H1 (cell line): Measurements from ENCODE around the gene LMBR1. TPM values are rescaled to one million over a fixed set of nuclear protein-coding genes. Genes with fewer than 3 reads are reported as not detected.

Source experiments
- CTCF ChIA-PET: fragments of 300-600 bp; sonication (Branson Sonifier 250); formaldehyde crosslinking; loops from one replicate; lab custom pipeline; 2021; ENCODE audit not compliant: partially characterized antibody; lab: Charles Lee
- POLR2A ChIA-PET: fragments of 300-600 bp; sonication (Branson Sonifier 250); formaldehyde crosslinking; loops from one replicate; lab custom pipeline; 2021; ENCODE audit warnings: inconsistent platforms; ENCODE audit not compliant: partially characterized antibody; lab: Charles Lee
- DNase-seq, 2 experiments: peaks; one replicate each; pipeline versions ENCODE4 v3.0.0 to v3.0.0-alpha.2; 2010 to 2022; ENCODE audit warnings: low spot score in 2 of 2, low read depth in 1 of 2, mixed read lengths in 1 of 2
- FAIRE-seq: peaks from 2 replicates; lab custom pipeline; 2011; peaks lifted over from hg19 to GRCh38; lab: Jason Lieb, UNC
- H2AFZ ChIP-seq: 2 replicates; pipeline ENCODE4 v1.8.1; 2012; ENCODE audit warnings: low read length, inconsistent platforms
- H2AK5ac ChIP-seq: 2 replicates; pipeline ENCODE4 v1.6.1; 2013; ENCODE audit warnings: low read depth, low read length
- H2BK120ac ChIP-seq: replicated peaks from 2 replicates; pipeline ENCODE3; 2013; ENCODE audit warnings: low read depth, low read length, inconsistent platforms
- H2BK12ac ChIP-seq: 2 replicates; pipeline ENCODE4 v1.6.1; 2013; ENCODE audit warnings: low read depth, low read length
- H2BK15ac ChIP-seq: 2 replicates; pipeline ENCODE4 v1.6.1; 2013; ENCODE audit warnings: low read length
- H2BK20ac ChIP-seq: 2 replicates; pipeline ENCODE4 v1.6.1; 2013; ENCODE audit warnings: low read length
- H2BK5ac ChIP-seq: 2 replicates; pipeline ENCODE4 v1.6.1; 2013; ENCODE audit warnings: low read depth, low read length
- H3K14ac ChIP-seq: 2 replicates; pipeline ENCODE4 v1.6.1; 2013; ENCODE audit warnings: inconsistent platforms; ENCODE audit not compliant: insufficient read length
- H3K18ac ChIP-seq: 2 replicates; pipeline ENCODE4 v1.6.1; 2013; ENCODE audit warnings: low read length; ENCODE audit errors: extremely low read depth
- H3K23ac ChIP-seq: 2 replicates; pipeline ENCODE4 v1.6.1; 2013; ENCODE audit warnings: inconsistent platforms; ENCODE audit not compliant: insufficient read length
- H3K23me2 ChIP-seq: 2 replicates; pipeline ENCODE4 v1.6.1; 2013; ENCODE audit warnings: low read depth, low read length
- H3K27ac ChIP-seq: 2 replicates; pipeline ENCODE4 v1.6.1; 2011; ENCODE audit warnings: low read depth, low read length, inconsistent platforms
- H3K27me3 ChIP-seq, 4 experiments: replicated peaks in 1 of 4; 1 replicate in 1 of 4; 2 replicates in 3 of 4; pipeline versions ENCODE4 v1.6.1 to v1.8.1; 2011 to 2013; ENCODE audit warnings: low read length in 3 of 4, mild to moderate bottlenecking in 3 of 4, inconsistent platforms in 2 of 4, mixed read lengths in 2 of 4, moderate library complexity in 1 of 4; ENCODE audit not compliant: control insufficient read depth in 3 of 4, insufficient read depth in 3 of 4; ENCODE audit errors: extremely low read depth in 1 of 4
- H3K36me3 ChIP-seq, 4 experiments: 2 replicates each; pipeline versions ENCODE4 v1.6.1 to v1.8.1; 2011 to 2013; ENCODE audit warnings: mild to moderate bottlenecking in 4 of 4, low read length in 3 of 4, moderate library complexity in 2 of 4, control low read depth in 1 of 4, inconsistent platforms in 1 of 4; ENCODE audit not compliant: insufficient read depth in 4 of 4, control insufficient read depth in 2 of 4
- H3K4ac ChIP-seq: replicated peaks from 2 replicates; pipeline ENCODE3; 2013; ENCODE audit warnings: low read length, low read depth, mixed read lengths, inconsistent platforms; ENCODE audit not compliant: insufficient read length
- H3K4me1 ChIP-seq, 4 experiments: replicated peaks in 1 of 4; 1 replicate in 1 of 4; 2 replicates in 3 of 4; pipeline versions ENCODE4 v1.6.1 to v1.8.1; 2011 to 2013; ENCODE audit warnings: low read length in 3 of 4, inconsistent platforms in 2 of 4, mixed read lengths in 1 of 4; ENCODE audit not compliant: insufficient read depth in 4 of 4, control insufficient read depth in 3 of 4
- H3K4me2 ChIP-seq, 2 experiments: 2 replicates each; pipeline versions ENCODE4 v1.6.1 to v1.8.1; 2011 to 2013; ENCODE audit warnings: low read depth in 2 of 2, low read length in 2 of 2, control low read depth in 1 of 2, inconsistent platforms in 1 of 2, mild to moderate bottlenecking in 1 of 2; ENCODE audit not compliant: insufficient read depth in 1 of 2
- H3K4me3 ChIP-seq, 4 experiments: fragments of 200-600, 300-600 bp in 1 of 4; sonication (generic), shearing (Covaris generic), sonication (Bioruptor Twin) in 1 of 4; 2 replicates each; pipeline versions ENCODE4 v1.5.1 to v1.8.1; 2011 to 2016; ENCODE audit warnings: low read length in 4 of 4, low read depth in 3 of 4, control low read depth in 2 of 4, inconsistent platforms in 2 of 4, mild to moderate bottlenecking in 2 of 4, mixed read lengths in 1 of 4, moderate library complexity in 1 of 4; ENCODE audit not compliant: insufficient read depth in 2 of 4; ENCODE audit errors: extremely low read depth in 1 of 4
- H3K56ac ChIP-seq: replicated peaks from 2 replicates; pipeline ENCODE3; 2013; ENCODE audit warnings: low read depth, mild to moderate bottlenecking, mixed read lengths, low read length, inconsistent platforms; ENCODE audit not compliant: insufficient read length
- H3K79me1 ChIP-seq: 2 replicates; pipeline ENCODE4 v1.6.1; 2013; ENCODE audit warnings: low read depth, low read length, control low read depth
- H3K79me2 ChIP-seq, 2 experiments: 2 replicates each; pipeline versions ENCODE4 v1.6.1 to v1.8.1; 2012 to 2013; ENCODE audit warnings: low read length in 2 of 2, mild to moderate bottlenecking in 2 of 2, inconsistent platforms in 1 of 2; ENCODE audit not compliant: insufficient read depth in 2 of 2, control insufficient read depth in 1 of 2
- H3K9ac ChIP-seq, 4 experiments: replicated peaks in 1 of 4; 1 replicate in 1 of 4; 2 replicates in 3 of 4; pipeline versions ENCODE4 v1.6.1 to v1.8.1; 2011 to 2013; ENCODE audit warnings: low read depth in 3 of 4, low read length in 3 of 4, control low read depth in 2 of 4, mild to moderate bottlenecking in 2 of 4, moderate library complexity in 2 of 4, inconsistent platforms in 1 of 4; ENCODE audit errors: extremely low read depth in 1 of 4
- H3K9me3 ChIP-seq, 2 experiments: 2 replicates each; pipeline versions ENCODE4 v1.6.1 to v1.8.1; 2012 to 2013; ENCODE audit warnings: mild to moderate bottlenecking in 2 of 2, moderate library complexity in 2 of 2, control low read depth in 1 of 2, inconsistent platforms in 1 of 2, low read depth in 1 of 2, low read length in 1 of 2, mixed read lengths in 1 of 2; ENCODE audit not compliant: insufficient read depth in 2 of 2
- H4K20me1 ChIP-seq, 2 experiments: replicated peaks in 1 of 2; 2 replicates each; pipeline versions ENCODE3 to v1.8.1; 2011 to 2013; ENCODE audit warnings: inconsistent platforms in 2 of 2, low read length in 2 of 2, mild to moderate bottlenecking in 1 of 2; ENCODE audit not compliant: insufficient read depth in 2 of 2, control insufficient read depth in 1 of 2
- H4K5ac ChIP-seq: 2 replicates; pipeline ENCODE4 v1.6.1; 2013; ENCODE audit warnings: low read length, low read depth, mixed read lengths, inconsistent platforms; ENCODE audit not compliant: insufficient read length
- H4K8ac ChIP-seq: 2 replicates; pipeline ENCODE4 v1.8.0; 2013; ENCODE audit warnings: mild to moderate bottlenecking, moderate library complexity, low read length, inconsistent platforms; ENCODE audit not compliant: insufficient read depth; ENCODE audit errors: extremely low read depth
- H4K91ac ChIP-seq: replicated peaks from 2 replicates; pipeline ENCODE3; 2013; ENCODE audit warnings: low read length, mixed read lengths, inconsistent platforms; ENCODE audit not compliant: insufficient read length
- BRCA1 ChIP-seq: IDR thresholded peaks from 2 replicates; pipeline ENCODE4 v1.6.1; 2012; ENCODE audit warnings: low read depth, low read length, improper control_type of control experiment
- CREB1 ChIP-seq: IDR thresholded peaks from 2 replicates; pipeline ENCODE4 v1.6.1; 2012; ENCODE audit warnings: inconsistent platforms
- CTBP2 ChIP-seq: IDR thresholded peaks from 2 replicates; pipeline ENCODE4 v1.7.0; 2011; ENCODE audit warnings: borderline replicate concordance, mild to moderate bottlenecking, moderate library complexity, mixed read lengths, low read length; ENCODE audit not compliant: insufficient read depth, insufficient read length
- EGR1 ChIP-seq: IDR thresholded peaks from 2 replicates; pipeline ENCODE4 v1.6.1; 2011; ENCODE audit warnings: low read depth, low read length, borderline replicate concordance
- EP300 ChIP-seq, 2 experiments: IDR thresholded peaks; 1 replicate in 1 of 2; 2 replicates in 1 of 2; pipeline ENCODE4 v1.6.1; 2011 to 2012; ENCODE audit warnings: low read depth in 2 of 2, low read length in 2 of 2, mild to moderate bottlenecking in 2 of 2, borderline replicate concordance in 1 of 2, inconsistent platforms in 1 of 2, moderate library complexity in 1 of 2
- HDAC6 ChIP-seq: IDR thresholded peaks from one replicate; pipeline ENCODE4 v1.7.1; 2012; ENCODE audit warnings: low read depth, mild to moderate bottlenecking, inconsistent platforms, low read length, moderate library complexity
- JUN ChIP-seq: IDR thresholded peaks from 2 replicates; pipeline ENCODE4 v1.6.1; 2011; ENCODE audit warnings: low read depth, mild to moderate bottlenecking, improper control_type of control experiment, low read length
- KDM1A ChIP-seq: fragments of 200-600, 300-600 bp; sonication (generic); IDR thresholded peaks from 2 replicates; pipeline ENCODE4 v1.7.1; 2016; ENCODE audit warnings: mild to moderate bottlenecking, low read length, borderline replicate concordance
- SIN3A ChIP-seq, 2 experiments: IDR thresholded peaks in 1 of 2; conservative IDR thresholded peaks in 1 of 2; 2 replicates each; pipeline ENCODE4 v1.6.1; 2011 to 2012; ENCODE audit warnings: low read length in 2 of 2, improper control_type of control experiment in 1 of 2, low read depth in 1 of 2, mild to moderate bottlenecking in 1 of 2
- SIRT6 ChIP-seq: IDR thresholded peaks from one replicate; pipeline ENCODE4 v1.7.1; 2012; ENCODE audit warnings: low read length, inconsistent platforms
- SUZ12 ChIP-seq: fragments of 200-600 bp; sonication (generic); IDR thresholded peaks from 2 replicates; pipeline ENCODE4 v1.6.1; 2012; ENCODE audit warnings: mild to moderate bottlenecking, inconsistent platforms, low read length, moderate library complexity, mixed read lengths
- TAF1 ChIP-seq: IDR thresholded peaks from 2 replicates; pipeline ENCODE4 v1.6.1; 2011; ENCODE audit warnings: mild to moderate bottlenecking, low read depth, low read length
- WGBS, 2 experiments: shearing (Covaris generic) in 1 of 2; methylation state at CpG; one replicate each; pipeline versions ENCODE4 v1.1.6 to v1.1.7; 2013 to 2015; ENCODE audit warnings: low lambda C conversion rate in 2 of 2, mixed read lengths in 2 of 2, inconsistent platforms in 1 of 2, low coverage in 1 of 2, missing lambda C conversion rate in 1 of 2; ENCODE audit not compliant: insufficient replicate concordance in 2 of 2, insufficient coverage in 1 of 2, insufficient read length in 1 of 2; ENCODE audit errors: extremely low coverage in 1 of 2, missing lambda C conversion rate in 1 of 2; 5-methylcytosine and 5-hydroxymethylcytosine counted together
- polyA plus RNA-seq, 7 experiments: library from polyadenylated mRNA; depleted of rRNA in 3 of 7; stranded (reverse) in 5 of 7; unstranded in 2 of 7; fragments of >200 nt in 5 of 7; fragments of 200-250 nt in 2 of 7; gene quantifications; 1 replicate in 5 of 7; 2 replicates in 1 of 7; 4 replicates in 1 of 7; pipeline versions ENCODE4 v1.2.1 to v1.2.3, GENCODE V29; 2011 to 2013; ENCODE audit warnings: missing spikeins in 2 of 7, mixed read lengths in 2 of 7
- total RNA-seq: library from RNA; stranded (reverse); fragmentation: NEBNext Ultra II Directional; extraction: Animal tissue kit (Norgen Biotek cat#: 25700); gene quantifications from 2 replicates; pipeline ENCODE4 v1.2.1, GENCODE V29; 2021
- TF ChIP-seq, protein P1 (sequence below): IDR thresholded peaks from 2 replicates; pipeline ENCODE4 v1.6.1; 2012; ENCODE audit warnings: low read length, inconsistent platforms

LMBR1 gene
- total and polyA plus RNA-seq, 2 of the 8 experiments (the other 6 are each of a cell fraction or from before 2014, with no cell fraction given) = 15.1 to 70.4 TPM

DNA sequence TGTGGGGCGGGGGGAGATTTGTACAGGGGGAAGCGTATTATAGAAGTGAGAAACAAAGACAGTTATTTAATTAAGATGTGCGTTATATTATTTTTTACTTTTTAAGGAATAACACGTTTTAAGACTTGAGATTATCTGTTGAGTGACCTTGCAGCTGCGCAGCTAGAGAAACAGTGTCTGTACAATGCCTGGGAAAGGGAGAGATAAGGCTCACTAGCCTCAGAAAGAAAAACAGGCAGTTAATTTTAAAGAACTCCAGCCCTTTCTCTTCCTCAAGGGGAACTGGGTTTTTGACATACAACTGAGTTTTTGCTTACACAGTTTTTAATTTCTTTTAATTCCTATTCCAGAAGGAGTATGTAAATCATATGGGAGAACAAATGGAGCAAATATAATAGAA, 50.7 kb downstream of the LMBR1 start:
- H2BK20ac ChIP-seq = no peak overlapping the region
- H3K14ac ChIP-seq = no peak overlapping the region
- H4K91ac ChIP-seq = no peak overlapping the region
- no peak overlapping the region for H3K9ac ChIP-seq
- no peak overlapping the region for H2BK12ac ChIP-seq
- CTCF ChIA-PET = interaction anchor here (1.2 to 1.7 kb wide), 2 partner anchors 13 to 22 kb away, joined by 5 to 6 read pairs; no protein-coding TSS in a partner anchor
- TF ChIP-seq EP300 (IDR thresholded peaks at IDR 0.05; ENCODE audit: borderline replicate concordance in 1 of 2, low read depth in 2 of 2, low read length in 2 of 2) (no peak), KDM1A (no peak), CTBP2 (no peak), CREB1 (no peak), EGR1 (no peak), SIN3A (conservative IDR thresholded peaks at IDR 0.05 in 1 of 2, IDR thresholded peaks at IDR 0.05 in 1 of 2; ENCODE audit: low read depth in 1 of 2, low read length in 2 of 2) (no peak), SIRT6 (no peak), JUN (no peak), HDAC6 (no peak), TAF1 (no peak), BRCA1 (no peak), SUZ12 (no peak)
- TF ChIP-seq, protein P1, sequence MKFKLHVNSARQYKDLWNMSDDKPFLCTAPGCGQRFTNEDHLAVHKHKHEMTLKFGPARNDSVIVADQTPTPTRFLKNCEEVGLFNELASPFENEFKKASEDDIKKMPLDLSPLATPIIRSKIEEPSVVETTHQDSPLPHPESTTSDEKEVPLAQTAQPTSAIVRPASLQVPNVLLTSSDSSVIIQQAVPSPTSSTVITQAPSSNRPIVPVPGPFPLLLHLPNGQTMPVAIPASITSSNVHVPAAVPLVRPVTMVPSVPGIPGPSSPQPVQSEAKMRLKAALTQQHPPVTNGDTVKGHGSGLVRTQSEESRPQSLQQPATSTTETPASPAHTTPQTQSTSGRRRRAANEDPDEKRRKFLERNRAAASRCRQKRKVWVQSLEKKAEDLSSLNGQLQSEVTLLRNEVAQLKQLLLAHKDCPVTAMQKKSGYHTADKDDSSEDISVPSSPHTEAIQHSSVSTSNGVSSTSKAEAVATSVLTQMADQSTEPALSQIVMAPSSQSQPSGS = no peak
- H3K4me1 ChIP-seq = no peaks in the 10 kb centered on the region; a peak in 1 of 7 replicates
- WGBS, 2 experiments = 89 to 90% methylated on average over 4 to 5 of the region's 5 CpGs
- no peak overlapping the region for H2BK15ac ChIP-seq
- H3K36me3 ChIP-seq = no peaks in the 10 kb centered on the region
- H2BK5ac ChIP-seq = no peak overlapping the region
- no peak overlapping the region for H3K56ac ChIP-seq
- no peaks in the 10 kb centered on the region for H3K23me2 ChIP-seq
- POLR2A ChIA-PET = no interaction called here
- H2AK5ac ChIP-seq = no peak overlapping the region
- FAIRE-seq = no peak
- H3K23ac ChIP-seq = no peak overlapping the region
- peaks cover 0 to 63% of the 10 kb centered on the region in 2 experiments; a peak in 3 of 4 replicates for H3K79me2 ChIP-seq
- H3K4me3 ChIP-seq = no peak overlapping the region
- peaks cover 0 to 2% of the 10 kb centered on the region in 2 experiments for H4K20me1 ChIP-seq
- H4K8ac ChIP-seq = no peak overlapping the region
- no peak overlapping the region for H3K4me2 ChIP-seq
- no peaks in the 10 kb centered on the region for H3K27me3 ChIP-seq
- no peak overlapping the region for H2AFZ ChIP-seq
- DNase-seq = no peak
- no peak overlapping the region for H4K5ac ChIP-seq
- H3K4ac ChIP-seq = no peak overlapping the region
- no peaks in the 10 kb centered on the region for H3K9me3 ChIP-seq
- no peak overlapping the region for H3K18ac ChIP-seq
- peaks cover 13% of the 10 kb centered on the region for H3K79me1 ChIP-seq
- H2BK120ac ChIP-seq = no peak overlapping the region
- no peak overlapping the region for H3K27ac ChIP-seq
